ENCODE measurements around the gene CYLC2.

GRCh38 chr9:103025796-103026195, 30.7 kb downstream of the CYLC2 start:
- TF ChIP-seq ZNF501 (tag by site-specific recombination; IDR thresholded peaks at IDR 0.05) (no peak), ZNF580 (tag by site-specific recombination; IDR thresholded peaks at IDR 0.05) (no peak), CTCF (tag by site-specific recombination; IDR thresholded peaks at IDR 0.05) (no peak), REST (tag by site-specific recombination; IDR thresholded peaks at IDR 0.05) (no peak)

All from HEK293 (cell line).